T47D (cell line): ENCODE data around the gene CYTH2.

ENCODE experiments used
- DNase-seq, 2 experiments: peaks; one replicate each; pipeline versions ENCODE4 v3.0.0 to v3.0.0-alpha.2; 2011 to 2012; ENCODE audit warnings: low read depth in 1 of 2, low spot score in 1 of 2
- JUND ChIP-seq: IDR thresholded peaks from 2 replicates; pipeline ENCODE4 v1.6.1; 2012; ENCODE audit warnings: low read depth
- in situ Hi-C: cut with HindIII; loops from 2 replicates; pipeline ENCODE4 v1.10.0; 2016; ENCODE audit warnings: low sequenced_read_pairs, low pct_unique_long_range_greater_than_20kb

The CYTH2 gene

DNA sequence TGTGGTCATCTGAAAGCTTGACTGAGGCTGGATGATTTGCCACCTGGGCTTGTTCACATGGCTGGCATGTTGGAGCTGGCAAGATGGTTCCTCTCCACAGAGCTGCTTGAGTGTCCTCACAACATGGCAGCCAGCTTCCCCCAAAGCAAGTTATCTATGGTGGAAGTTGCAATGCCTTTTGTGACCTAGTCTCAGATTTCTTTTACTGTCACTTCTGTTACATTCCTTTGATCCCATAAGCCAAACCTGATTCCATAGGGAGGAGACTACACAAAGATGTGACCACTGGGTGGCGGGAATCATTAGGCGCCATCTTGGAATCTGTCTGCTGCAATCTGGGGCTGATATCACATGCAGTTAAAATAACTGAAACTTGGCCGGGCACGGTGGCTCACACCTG is 60.0 kb downstream of the CYTH2 start:
- DNase-seq = no peak
- no peak for TF ChIP-seq JUND
- in situ Hi-C loops = no loop called here

DNA sequence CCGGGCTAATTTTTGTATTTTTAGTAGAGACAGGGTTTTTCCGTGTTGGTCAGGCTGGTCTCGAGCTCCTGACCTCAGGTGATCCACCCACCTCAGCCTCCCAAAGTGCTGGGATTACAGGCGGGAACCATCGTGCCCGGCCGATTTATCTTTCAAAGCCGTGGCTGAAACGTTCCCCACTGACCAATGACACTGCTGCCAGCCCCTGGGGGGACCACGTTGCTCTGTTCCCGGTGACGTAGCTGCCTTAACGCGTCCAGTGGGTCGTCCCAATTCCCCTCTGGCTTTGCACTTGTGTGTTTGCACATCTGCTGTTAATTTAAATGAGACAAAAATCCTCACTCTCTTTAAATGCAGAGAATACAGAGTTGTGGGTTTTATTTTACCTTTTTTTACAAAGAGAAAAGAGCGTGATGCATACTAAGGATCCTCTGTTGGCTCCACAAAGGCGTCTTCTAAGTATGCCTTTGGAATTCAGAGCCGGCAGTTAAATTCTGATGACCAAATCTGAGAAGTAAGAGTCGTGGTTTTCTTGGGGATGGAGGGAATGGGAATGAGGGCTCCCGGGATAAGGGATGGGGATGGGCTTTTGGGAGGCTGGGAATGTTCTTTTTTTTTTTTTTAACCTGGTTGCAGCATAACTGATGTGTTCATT is 61.0 kb downstream of the CYTH2 start:
- DNase-seq = no peak
- in situ Hi-C loops = no loop called here
- TF ChIP-seq JUND = no peak

- in situ Hi-C loops = no loop called here
- no peak for DNase-seq
- no peak for TF ChIP-seq JUND
Measured at GRCh38 chr19:48530770-48531169, 61.6 kb downstream of the CYTH2 start.
